Fibroblast of lung (primary cell): Measurements from ENCODE around the gene ZNF180. TPM values are rescaled to one million over a fixed set of nuclear protein-coding genes. Genes with fewer than 3 reads are reported as not detected.
A peak's percentile ranks its signal among the peaks of the same experiment; 100 is the strongest.

Experiments used
- DNase-seq, 2 donors: peaks; one replicate each; pipeline versions ENCODE4 v3.0.0 to v3.0.0-alpha.2; 2010; ENCODE audit warnings: low read depth in 2 of 2
- H2AFZ ChIP-seq: 2 replicates; pipeline ENCODE4 v1.5.1; 2012; ENCODE audit warnings: low read length, control low read depth, inconsistent platforms
- H3K27ac ChIP-seq: 2 replicates; pipeline ENCODE4 v1.5.1; 2011; ENCODE audit warnings: low read length, control low read depth; ENCODE audit not compliant: insufficient read depth
- H3K27me3 ChIP-seq: 2 replicates; pipeline ENCODE4 v1.5.1; 2011; ENCODE audit warnings: mild to moderate bottlenecking, low read length; ENCODE audit not compliant: control insufficient read depth, insufficient read depth
- H3K36me3 ChIP-seq: 2 replicates; pipeline ENCODE4 v1.5.1; 2011; ENCODE audit warnings: low read length; ENCODE audit not compliant: control insufficient read depth, insufficient read depth
- H3K4me1 ChIP-seq: 2 replicates; pipeline ENCODE4 v1.5.1; 2011; ENCODE audit warnings: low read length; ENCODE audit not compliant: control insufficient read depth, insufficient read depth; ENCODE audit errors: extremely low read depth
- H3K4me2 ChIP-seq: 2 replicates; pipeline ENCODE4 v1.5.1; 2011; ENCODE audit warnings: low read length, control low read depth; ENCODE audit not compliant: insufficient read depth; ENCODE audit errors: extremely low read depth
- H3K4me3 ChIP-seq, 4 experiments: fragments of 200-600 bp in 1 of 4; sonication (generic) in 1 of 4; replicated peaks in 1 of 4; 2 replicates each; pipeline ENCODE4 v1.5.1; 2011 to 2016; ENCODE audit warnings: low read length in 4 of 4, low read depth in 3 of 4, mild to moderate bottlenecking in 3 of 4, control low read depth in 2 of 4, inconsistent platforms in 1 of 4, mixed read lengths in 1 of 4; ENCODE audit not compliant: insufficient read depth in 1 of 4; ENCODE audit errors: control extremely low read depth in 1 of 4
- H3K79me2 ChIP-seq: 2 replicates; pipeline ENCODE4 v1.5.1; 2012; ENCODE audit warnings: mild to moderate bottlenecking, low read length, inconsistent platforms; ENCODE audit not compliant: control insufficient read depth, insufficient read depth
- H3K9ac ChIP-seq: 2 replicates; pipeline ENCODE4 v1.5.1; 2011; ENCODE audit warnings: mild to moderate bottlenecking, low read length, control low read depth; ENCODE audit not compliant: insufficient read depth
- H3K9me3 ChIP-seq: 2 replicates; pipeline ENCODE4 v1.5.1; 2012; ENCODE audit warnings: low read depth, low read length; ENCODE audit not compliant: control insufficient read depth, insufficient read depth
- H4K20me1 ChIP-seq: 2 replicates; pipeline ENCODE4 v1.5.1; 2011; ENCODE audit warnings: low read length; ENCODE audit not compliant: control insufficient read depth, insufficient read depth; ENCODE audit errors: extremely low read depth
- CTCF ChIP-seq, 2 donors: IDR thresholded peaks in 1 of 2; conservative IDR thresholded peaks in 1 of 2; 1 replicate in 1 of 2; 2 replicates in 1 of 2; pipeline ENCODE4 v1.5.1; 2011 to 2012; ENCODE audit warnings: low read length in 2 of 2, control low read depth in 1 of 2, inconsistent platforms in 1 of 2, low read depth in 1 of 2, mild to moderate bottlenecking in 1 of 2
- EZH2 ChIP-seq: IDR thresholded peaks from 2 replicates; pipeline ENCODE4 v1.5.1; 2012; ENCODE audit warnings: low read length, control low read depth, mild to moderate bottlenecking; ENCODE audit errors: missing control alignments
- polyA plus RNA-seq, 2 donors: library from polyadenylated mRNA; depleted of rRNA in 1 of 2; stranded (reverse) in 1 of 2; unstranded in 1 of 2; fragments of >200 nt; gene quantifications; 2 replicates each; pipeline ENCODE4 v1.2.1, GENCODE V29; 2011 to 2012; ENCODE audit warnings: missing spikeins in 1 of 2
- total RNA-seq: library from RNA; depleted of rRNA; stranded (reverse); fragments of >200 nt; gene quantifications from 2 replicates; pipeline ENCODE4 v1.2.1, GENCODE V29; 2014

ZNF180 gene
- total and polyA plus RNA-seq, 2 donors (not counting 1 experiment from before 2014, with no cell fraction given): 1.4 to 7.6 TPM

GRCh38 chr19:44451687-44452086 is 48.6 kb downstream of the ZNF180 start:
- Histone ChIP-seq H3K4me3 (no peak overlapping the region), H4K20me1 (no peaks in the 10 kb centered on the region), H2AFZ (no peak overlapping the region), H3K27me3 (no peaks in the 10 kb centered on the region), H3K4me2 (no peak overlapping the region), H3K27ac (no peak overlapping the region), H3K9ac (no peak overlapping the region), H3K36me3 (no peaks in the 10 kb centered on the region), H3K9me3 (no peaks in the 10 kb centered on the region), H3K79me2 (no peaks in the 10 kb centered on the region), H3K4me1 (no peaks in the 10 kb centered on the region)
- no peak for DNase-seq
- TF ChIP-seq EZH2 (no peak), CTCF (conservative IDR thresholded peaks at IDR 0.05 in 1 of 2, IDR thresholded peaks at IDR 0.05 in 1 of 2; ENCODE audit: low read depth in 1 of 2, low read length in 2 of 2) (no peak)

- TF ChIP-seq EZH2 (no peak), CTCF (conservative IDR thresholded peaks at IDR 0.05 in 1 of 2, IDR thresholded peaks at IDR 0.05 in 1 of 2; ENCODE audit: low read depth in 1 of 2, low read length in 2 of 2) (no peak)
- peak within 1 kb of the TSS; percentile 67 for H3K9ac ChIP-seq
These were observed 52.2 kb downstream of the ZNF180 start, which contains the start of gene ZNF229 for GRCh38 chr19:44447916-44448674. Gene ZNF229 (minus strand): TSS chr19:44448472. CDS start chr19:44442847, 5,625 bp downstream.

GRCh38 chr19:44438441-44438840 is 61.9 kb downstream of the ZNF180 start:
- H4K20me1 ChIP-seq: no peaks in the 10 kb centered on the region
- no peaks in the 10 kb centered on the region for H3K79me2 ChIP-seq
- TF ChIP-seq CTCF (conservative IDR thresholded peaks at IDR 0.05 in 1 of 2, IDR thresholded peaks at IDR 0.05 in 1 of 2; ENCODE audit: low read depth in 1 of 2, low read length in 2 of 2) (no peak), EZH2 (no peak)
- H3K27ac ChIP-seq: no peak overlapping the region
- DNase-seq: no peak
- H3K4me2 ChIP-seq: no peak overlapping the region
- no peak overlapping the region for H2AFZ ChIP-seq
- H3K27me3 ChIP-seq: no peaks in the 10 kb centered on the region
- no peaks in the 10 kb centered on the region for H3K9me3 ChIP-seq
- no peaks in the 10 kb centered on the region for H3K4me1 ChIP-seq
- H3K36me3 ChIP-seq: peaks cover 6% of the 10 kb centered on the region
- no peak overlapping the region for H3K9ac ChIP-seq
- H3K4me3 ChIP-seq: no peak overlapping the region

More at GRCh38 chr19:44447916-44448674, 52.2 kb downstream of the ZNF180 start, which contains the start of gene ZNF229:
- Histone ChIP-seq H3K4me2 (peak within 1 kb of the TSS; percentile 91), H2AFZ (peak within 1 kb of the TSS; percentile 89), H3K9me3 (no peaks in the 10 kb centered on the region), H3K27ac (peak within 1 kb of the TSS; percentile 86), H3K4me3 (peak within 1 kb of the TSS; percentile 66 to 93 (median 80)), H4K20me1 (no peaks in the 10 kb centered on the region), H3K79me2 (no peaks in the 10 kb centered on the region), H3K27me3 (no peaks in the 10 kb centered on the region), H3K4me1 (no peaks in the 10 kb centered on the region), H3K36me3 (peaks cover 2% of the 10 kb centered on the region)
- DNase-seq: peak; percentile 95 to 98
